Measurements from ENCODE around the gene AMHR2. TPM values are rescaled to one million over a fixed set of nuclear protein-coding genes. Genes with fewer than 3 reads are reported as not detected.

The AMHR2 gene
- total RNA-seq, 1 donor from 2014 or later: not detected

DNA sequence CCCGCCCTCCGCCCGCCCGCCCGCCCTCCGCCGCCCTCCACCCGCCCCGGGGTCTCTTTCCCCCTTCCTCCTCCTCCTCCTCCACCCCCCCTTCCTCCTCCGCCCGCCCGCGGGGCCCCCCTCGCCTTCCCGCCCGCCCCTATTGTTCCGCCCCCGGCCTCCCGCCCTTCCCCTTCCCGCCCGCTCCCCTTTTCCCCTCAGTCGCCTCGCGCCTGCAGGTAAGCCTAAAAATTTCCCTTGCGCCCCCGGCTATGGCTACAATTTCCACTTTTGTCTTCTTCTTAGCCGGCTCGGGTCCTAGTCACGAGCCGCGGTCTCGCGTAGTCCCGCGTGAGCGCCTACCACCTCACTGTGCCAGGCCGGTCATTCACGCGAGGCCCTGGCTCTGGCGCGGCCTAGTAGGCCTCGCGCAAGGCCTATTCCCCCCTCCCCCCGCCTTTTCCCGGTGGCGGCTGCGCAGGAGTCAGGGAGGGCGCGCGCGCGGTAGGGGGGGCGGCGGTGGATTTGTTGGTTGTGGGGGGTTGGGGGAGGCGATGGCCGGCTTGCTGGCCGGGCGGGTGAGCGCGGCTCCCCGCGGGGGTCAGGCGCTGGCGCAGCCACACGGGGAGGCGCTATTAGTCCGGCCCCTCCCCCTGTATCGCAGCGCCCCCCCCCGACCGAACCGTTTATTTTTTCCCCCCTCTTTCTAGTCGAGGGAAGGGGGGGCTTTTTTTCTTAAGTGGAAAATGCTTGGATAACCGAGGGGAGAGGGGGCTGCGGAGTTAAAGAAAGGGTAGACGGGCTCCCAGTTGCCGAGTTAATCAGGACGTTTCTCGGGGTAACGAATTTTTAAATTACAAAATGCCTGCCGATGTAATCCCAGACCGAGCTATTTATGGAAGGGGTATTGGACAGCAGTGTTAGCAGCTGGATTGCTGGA is 28.8 kb downstream of the AMHR2 start:
- DNase-seq (ENCODE audit: low read depth): peak; percentile 53

DNA sequence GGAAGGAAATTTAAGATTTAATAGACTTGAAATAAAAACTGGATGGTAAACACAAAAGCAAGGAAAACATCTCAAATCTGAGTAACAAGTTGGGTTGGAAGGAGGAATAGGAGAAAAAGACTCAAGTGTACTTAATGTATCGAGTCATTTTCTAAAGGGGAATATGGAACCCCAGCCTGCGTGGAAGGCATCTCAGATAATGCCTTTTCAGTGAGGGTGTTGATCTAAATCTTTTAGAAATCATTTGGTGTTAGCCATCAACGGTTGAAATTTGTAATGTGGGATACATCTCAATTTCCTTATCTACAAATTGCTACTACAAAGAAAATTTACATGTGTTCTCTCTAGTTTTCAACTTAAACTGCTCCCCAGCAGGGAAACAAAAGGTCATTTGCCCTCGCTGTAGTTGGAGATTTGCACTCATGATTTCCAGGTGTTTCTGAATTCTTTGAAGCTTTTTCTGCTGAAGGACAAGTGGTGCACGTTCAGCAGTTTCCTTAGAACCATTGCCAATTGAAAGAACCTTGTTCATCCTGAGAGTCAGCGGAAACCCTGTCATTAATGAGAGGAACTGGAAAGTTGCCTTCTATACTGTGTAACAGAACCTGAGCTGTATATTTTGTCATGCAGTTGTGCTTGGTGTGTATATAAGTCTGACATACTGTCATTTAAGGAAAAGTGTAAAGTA is 30.4 kb downstream of the AMHR2 start:
- DNase-seq (ENCODE audit: low read depth): no peak

DNA sequence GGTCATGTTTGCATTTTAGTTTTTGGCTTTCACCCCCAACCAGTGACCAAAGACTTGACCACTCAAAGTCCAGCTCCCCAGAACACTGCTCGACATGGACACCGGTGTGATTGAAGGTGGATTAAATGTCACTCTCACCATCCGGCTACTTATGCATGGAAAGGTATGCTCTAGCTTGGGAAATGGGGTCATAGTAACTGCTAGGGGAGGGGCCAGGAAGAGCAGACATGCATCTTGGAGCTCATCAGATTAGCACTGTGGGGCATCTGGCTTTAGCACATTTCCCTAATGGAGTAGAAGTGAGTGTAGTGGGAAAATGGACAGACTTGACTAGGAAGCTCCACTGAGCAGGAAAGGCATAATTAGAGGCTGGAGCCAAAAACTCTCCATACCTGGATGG is 31.1 kb downstream of the AMHR2 start:
- DNase-seq (ENCODE audit: low read depth): no peak

DNA sequence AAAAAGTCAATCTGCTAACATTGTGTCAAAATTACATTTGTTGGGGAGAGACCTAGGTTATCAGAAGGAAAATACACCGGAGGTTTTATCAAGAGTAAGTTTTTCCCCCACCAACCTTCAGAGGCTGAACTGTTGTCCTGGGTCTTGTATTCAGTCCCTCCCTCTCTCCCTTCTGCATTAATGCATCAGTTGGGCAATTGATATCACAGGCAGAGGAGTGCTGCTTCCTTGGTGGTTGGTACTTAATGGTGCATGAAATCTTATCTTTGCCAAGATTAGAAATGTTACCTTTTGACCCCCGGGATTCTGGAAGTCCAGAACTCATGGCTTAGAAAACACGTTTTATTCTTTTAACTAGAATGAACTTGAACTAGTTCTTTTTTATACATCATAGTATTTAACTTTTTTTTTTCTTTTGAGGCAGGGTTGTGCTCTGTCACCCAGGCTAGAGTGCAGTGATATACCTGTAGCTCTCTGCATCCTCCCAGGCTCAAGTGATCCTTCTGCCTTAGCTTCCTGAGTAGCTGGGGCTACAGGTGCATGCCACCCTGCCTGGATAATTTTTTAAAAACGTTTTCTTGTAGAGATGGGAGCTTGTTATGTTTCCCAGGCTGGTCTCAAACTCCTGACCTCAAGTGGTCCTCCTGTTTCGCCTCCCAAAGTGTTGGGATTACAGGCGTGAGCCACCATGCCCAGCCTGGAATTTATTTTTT is 33.2 kb downstream of the AMHR2 start:
- DNase-seq (ENCODE audit: low read depth): no peak

DNA sequence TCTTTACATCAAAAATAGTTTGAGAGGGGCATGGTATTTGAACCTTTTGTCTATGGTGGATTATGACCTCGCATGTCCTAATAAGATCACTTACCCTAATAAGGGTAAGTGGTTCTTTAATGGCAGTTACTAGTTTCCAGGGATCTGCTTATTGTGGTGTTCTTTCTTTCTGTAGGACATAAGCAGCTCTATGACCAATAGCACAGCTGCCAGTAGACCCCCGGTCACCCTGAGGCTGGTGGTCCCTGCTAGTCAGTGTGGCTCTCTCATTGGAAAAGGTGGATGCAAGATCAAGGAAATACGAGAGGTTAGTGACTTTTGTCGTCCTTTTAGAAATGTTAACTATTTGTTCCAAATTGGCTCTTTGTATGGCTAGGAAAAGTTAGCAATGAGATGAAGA is 35.4 kb downstream of the AMHR2 start:
- no peak for DNase-seq (ENCODE audit: low read depth)

DNA sequence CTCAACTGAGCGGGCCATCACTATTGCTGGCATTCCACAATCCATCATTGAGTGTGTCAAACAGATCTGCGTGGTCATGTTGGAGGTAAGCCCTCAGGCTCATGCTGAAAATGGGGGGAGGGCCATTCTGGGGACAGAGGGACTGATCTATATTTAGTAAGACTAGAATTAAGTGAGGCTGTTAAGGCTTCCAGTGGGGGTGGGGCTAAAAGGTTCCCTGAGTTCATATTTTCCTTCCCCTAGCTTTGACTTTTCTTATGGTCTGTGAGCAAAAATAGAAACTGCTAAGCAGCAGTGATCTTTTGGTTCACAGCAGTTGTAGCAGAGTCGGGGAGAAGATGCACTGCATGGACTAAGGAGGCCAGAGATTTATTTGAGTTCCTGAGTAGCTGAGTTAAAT is 37.4 kb downstream of the AMHR2 start:
- DNase-seq (ENCODE audit: low read depth): no peak

DNA sequence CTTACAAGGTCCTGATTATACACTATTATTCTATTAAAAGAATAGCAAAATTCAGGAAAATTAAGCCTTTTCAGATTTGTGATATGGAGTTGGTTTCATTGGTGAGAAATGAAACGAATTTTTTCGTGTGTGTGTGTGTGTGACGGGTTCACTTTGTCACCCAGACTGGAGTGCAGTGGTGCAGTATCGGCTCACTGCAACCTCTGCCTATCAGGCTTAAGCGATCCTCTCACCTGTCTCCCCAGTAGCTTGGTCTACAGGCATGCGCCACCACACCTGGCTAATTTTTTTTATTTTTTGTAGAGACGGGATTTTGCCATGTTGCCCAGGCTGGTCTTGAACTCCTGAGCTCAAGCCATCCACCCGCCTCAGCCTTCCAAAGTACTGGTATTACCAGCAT is 37.9 kb downstream of the AMHR2 start:
- no peak for DNase-seq (ENCODE audit: low read depth)

DNA sequence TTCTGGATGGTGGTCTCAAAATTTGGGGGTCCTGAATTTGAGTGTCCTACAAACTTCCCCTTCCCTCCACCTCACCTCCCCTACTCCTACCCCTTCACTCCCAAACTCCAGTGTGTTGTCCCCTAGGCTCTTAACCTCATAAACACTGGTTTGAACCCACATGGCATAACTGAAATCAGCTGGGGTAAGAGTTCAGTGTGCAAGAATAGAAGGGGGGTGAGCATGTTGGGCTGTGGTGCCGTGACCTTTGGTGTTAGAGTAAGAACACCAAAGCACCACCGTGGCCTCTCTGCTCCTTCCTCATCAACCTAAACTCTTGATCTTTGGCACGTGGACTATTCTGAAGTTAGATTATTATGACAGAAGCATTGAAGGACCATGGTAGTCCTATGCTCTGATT is 39.3 kb downstream of the AMHR2 start:
- no peak for DNase-seq (ENCODE audit: low read depth)

DNA sequence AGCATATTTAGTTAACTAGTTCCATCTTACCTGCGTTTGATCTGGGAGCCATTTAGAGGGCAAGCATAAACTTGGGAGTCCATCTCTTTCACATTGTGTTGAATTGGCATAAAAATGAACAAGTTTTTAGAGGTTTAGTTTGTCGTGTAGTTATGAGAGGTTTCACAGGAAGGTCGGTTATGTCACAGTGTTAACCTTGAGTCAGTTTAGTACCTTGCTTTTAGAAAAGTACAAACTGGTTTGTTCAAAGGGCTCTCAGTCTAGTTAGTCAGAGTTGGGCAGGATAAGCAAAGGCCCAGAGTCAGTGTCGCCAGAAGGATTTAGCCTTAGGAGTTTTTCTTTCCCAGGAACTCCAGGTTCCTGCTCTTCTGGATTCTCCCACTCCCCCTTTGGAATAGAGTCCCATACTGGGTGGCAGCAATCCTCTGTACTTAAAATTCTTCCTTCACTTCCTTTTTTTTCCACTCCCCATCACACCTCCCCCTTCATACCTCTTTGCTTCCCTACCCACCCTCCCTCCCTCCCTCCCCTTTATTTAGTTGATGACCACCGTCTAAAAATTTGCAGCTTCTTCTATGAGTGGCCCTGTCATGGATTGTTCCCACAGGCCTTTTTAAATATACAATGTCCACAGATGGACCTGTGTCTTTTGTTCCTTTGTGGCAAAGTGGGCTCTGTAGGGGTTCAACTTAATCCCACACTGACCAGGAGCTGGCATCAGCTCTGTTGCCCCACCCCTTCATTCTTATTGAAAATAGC is 40.3 kb downstream of the AMHR2 start:
- DNase-seq (ENCODE audit: low read depth): no peak

DNA sequence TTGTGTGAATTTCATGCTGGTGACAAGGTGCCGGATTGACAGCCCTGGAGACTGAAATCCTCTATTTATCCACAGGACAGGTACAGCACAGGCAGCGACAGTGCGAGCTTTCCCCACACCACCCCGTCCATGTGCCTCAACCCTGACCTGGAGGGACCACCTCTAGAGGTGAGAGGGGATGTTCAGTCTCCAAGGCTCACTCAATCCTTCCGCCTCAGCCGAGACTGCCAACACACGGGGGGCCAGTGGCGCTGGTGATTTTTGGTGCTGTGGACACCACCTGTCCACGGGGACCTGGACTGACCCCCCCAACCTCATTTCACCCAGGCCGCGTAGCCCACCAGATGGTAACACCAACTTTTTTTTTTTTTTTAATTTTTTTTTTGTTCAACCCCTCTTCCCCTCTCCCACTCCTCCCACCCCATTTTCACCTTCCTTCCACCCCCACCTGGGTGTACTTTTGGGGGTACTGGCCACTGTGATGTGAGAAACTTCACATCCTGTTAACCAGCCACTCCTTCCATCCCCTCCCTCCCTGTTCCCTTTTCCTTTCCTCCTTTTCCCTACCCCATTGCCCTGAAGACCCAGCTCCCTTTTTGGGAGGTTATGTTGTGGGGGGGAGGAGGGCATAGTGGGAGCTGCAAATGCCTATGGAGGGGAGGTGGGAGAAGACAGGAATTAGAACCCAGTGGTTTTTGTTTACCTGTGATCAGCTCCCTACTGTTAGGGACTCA is 41.2 kb downstream of the AMHR2 start:
- no peak for DNase-seq (ENCODE audit: low read depth)

DNA sequence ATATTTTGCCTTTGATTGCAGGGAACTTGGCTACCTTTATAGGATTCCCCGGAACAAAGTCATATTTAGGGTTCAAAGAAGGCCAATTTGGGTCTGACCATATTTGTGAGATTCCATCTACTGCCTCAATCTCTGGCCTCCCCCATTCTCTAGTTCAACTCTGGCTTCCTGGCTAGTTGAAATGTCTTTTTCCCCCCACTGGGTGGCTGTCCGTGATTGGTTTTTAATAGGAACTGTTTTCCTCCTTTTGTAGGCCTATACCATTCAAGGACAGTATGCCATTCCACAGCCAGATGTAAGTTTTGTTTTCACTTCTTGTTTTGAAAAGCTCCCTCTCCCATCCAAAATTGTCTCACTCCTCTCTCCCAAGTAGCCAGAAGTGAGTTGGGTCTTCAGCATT is 42.0 kb downstream of the AMHR2 start:
- DNase-seq (ENCODE audit: low read depth): no peak

DNA sequence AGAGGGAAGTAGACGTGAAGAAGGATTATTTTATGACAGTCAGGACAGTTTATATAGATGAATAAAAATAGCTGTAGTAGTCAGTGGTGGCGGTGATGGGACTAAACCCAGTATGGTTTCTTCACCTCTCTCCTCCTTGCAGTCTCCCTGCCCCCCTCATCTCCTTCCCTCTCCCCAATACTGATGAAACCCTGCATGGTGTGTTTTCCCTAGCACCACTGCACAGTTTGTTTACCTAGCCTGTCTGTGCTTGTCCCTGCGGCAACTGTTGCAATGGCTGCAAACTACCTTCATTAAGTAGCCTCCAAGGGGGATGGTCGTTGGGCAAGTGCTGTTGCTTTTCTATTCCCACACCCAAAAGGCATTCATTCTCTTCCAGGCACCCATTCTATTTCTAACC is 43.0 kb downstream of the AMHR2 start:
- DNase-seq (ENCODE audit: low read depth): no peak

DNA sequence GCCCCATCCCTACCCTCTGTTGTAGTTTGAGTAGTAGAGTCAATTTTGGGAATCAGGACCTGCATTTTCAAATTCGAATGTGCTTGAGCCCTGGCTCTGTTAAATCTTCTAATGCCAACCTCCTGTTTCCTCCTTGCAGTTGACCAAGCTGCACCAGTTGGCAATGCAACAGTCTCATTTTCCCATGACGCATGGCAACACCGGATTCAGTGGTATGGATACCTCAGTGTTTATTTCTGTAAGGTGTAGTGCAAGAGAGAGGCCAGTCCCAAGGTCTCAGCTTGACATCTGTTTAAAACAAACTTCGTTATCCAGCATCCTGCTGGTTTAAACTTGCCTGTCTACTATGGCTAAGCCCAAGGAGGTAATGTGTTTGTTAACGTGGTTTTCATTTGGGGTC is 43.4 kb downstream of the AMHR2 start:
- DNase-seq (ENCODE audit: low read depth): no peak

DNA sequence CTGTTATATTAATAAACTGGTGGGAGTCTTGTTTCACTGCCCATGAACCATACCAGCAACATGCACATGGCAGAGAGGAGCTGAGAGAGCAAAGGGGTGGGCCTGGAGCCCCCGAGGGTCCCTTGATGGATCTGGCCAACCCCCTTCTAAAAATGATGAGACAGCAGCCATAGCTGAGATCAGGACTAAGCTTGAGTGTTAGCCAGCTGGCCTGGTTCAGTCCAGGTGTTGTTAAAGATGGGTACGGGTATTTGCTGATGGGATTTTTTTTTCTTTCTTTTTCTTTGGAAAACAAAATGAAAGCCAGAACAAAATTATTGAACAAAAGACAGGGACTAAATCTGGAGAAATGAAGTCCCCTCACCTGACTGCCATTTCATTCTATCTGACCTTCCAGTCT is 44.2 kb downstream of the AMHR2 start:
- no peak for DNase-seq (ENCODE audit: low read depth)

DNA sequence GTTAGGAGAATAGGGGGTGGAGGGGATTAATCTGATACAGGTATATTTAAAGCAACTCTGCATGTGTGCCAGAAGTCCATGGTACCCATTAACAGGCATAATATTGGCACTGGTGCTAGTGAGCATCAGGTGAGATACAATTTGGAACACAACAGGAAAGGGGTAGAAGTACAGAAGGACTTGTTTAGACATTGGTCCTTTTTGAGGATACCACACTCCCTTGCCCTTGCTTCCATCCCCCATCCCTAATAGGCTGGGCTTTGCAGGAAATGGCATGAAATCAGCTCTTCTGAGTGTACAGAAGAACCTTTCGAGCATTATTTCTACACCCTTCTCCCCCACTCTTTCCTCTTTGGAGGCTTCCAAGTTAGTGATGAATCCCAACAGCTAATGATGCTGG is 44.6 kb downstream of the AMHR2 start:
- no peak for DNase-seq (ENCODE audit: low read depth)

DNA sequence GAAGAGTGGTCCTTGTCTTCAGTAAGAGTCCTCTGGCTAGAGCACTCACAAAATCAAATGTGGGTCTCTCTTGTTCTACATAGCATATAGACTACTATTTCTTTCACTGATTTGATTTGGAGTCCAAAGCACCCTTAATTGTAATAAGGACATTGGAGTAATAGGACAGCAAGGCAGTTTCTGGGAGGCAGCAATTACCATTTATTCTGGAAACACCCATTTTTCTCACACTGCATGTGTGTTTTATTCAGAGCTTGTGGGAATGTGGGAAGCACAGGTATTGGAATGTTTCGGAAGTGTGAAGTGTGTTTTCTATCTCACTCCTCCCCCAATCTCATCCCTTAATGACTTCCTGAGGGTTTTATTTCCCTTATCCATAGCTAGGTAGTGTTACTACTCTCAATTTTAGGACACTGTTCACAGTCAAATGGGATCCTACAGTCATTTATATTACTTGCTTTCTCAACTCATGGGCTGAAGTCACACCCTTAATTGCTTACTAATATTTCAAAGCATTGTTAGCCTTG is 48.5 kb downstream of the AMHR2 start:
- DNase-seq (ENCODE audit: low read depth): no peak

DNA sequence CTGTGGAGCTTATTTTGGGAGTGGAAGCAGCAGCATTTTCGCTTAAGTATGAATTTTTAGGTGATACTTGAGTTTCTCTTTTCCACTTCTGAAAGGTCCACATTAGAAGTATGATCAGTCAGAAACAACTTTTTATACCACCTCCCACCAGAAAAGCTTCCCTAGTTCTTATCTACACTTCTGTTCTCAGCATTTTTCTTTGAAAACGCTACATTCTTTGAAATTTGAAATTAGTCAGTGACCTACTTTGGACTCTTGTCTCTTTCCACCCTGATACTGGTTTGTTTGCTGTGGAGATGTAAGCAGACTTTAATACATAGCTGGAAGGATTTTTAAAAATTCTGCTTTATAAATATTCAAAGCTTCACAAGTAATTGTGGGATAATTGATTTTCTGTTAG is 50.4 kb downstream of the AMHR2 start:
- no peak for DNase-seq (ENCODE audit: low read depth)

DNA sequence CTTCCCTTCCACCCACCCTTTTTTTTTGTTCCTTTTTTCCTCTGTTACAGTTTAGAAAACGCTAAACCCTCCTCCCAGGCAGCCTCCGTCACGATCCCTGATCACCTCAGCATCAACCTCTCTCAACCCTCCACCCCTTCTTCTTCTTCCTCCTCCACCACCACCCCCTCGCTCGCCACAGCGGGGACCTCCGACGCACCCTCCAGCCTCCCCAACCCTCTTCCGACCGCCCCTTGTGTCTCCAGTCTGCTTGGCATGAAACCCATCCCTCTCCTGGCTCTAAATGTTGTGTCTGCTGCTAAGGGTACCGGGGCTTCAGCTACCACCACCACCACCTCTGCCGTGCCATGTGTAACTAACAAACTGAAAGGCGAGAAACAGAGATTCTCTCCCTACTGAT is 51.2 kb downstream of the AMHR2 start:
- DNase-seq (ENCODE audit: low read depth): no peak

DNA sequence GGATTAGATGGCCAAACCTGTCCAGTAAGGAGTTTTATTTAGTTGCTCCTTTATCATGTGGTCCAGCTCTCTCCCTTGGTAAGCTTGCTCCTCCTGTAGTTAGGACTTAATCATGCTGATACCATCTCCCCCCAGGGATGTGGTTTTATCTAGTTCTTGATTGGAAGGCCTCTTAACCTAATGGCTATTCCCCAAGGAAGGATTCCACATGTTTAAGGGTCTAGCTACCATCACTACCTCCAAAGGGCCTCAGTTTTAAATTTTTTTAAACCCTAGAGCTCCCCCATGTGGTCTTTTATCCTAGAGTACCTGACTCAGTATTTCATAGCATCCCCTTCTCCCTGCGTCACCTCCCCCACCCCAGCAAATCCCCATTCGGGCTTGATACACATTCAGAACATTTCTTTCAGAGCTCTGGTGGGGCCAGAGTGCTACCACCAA is 53.1 kb downstream of the AMHR2 start:
- no peak for DNase-seq (ENCODE audit: low read depth)

DNA sequence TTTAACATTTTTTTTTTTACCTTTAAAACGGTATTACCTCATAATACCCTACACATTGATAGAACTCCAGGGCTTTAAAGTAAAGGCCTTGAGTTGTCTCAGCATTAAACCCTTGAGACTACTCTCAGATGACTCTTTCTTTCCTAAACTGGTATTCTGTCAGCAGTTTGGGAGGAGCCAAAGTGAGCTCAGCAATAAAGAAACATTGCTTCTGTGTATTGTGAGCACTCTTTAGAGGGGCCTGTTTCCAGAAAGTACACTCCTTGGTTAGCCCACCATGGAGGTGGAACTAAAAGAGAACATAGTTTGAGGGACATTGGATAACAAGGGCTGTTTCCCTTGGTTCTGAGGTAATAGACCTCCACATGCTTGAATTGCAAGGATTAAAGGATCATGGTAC is 55.2 kb downstream of the AMHR2 start:
- no peak for DNase-seq (ENCODE audit: low read depth)

DNA sequence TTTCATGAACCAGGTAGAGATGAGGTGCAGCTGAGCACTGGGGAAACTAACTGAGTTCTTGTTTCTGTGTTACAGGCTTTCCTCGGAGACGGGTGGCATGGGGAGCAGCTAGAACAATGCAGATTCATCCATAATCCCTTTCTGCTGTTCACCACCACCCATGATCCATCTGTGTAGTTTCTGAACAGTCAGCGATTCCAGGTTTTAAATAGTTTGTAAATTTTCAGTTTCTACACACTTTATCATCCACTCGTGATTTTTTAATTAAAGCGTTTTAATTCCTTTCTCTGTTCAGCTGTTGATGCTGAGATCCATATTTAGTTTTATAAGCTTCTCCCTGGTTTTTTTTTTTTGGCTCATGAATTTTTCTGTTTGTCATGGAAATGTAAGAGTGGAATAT is 55.7 kb downstream of the AMHR2 start:
- DNase-seq (ENCODE audit: low read depth): no peak
